ENCODE data around the gene ZDHHC6. TPM values are rescaled to one million over a fixed set of nuclear protein-coding genes. Genes with fewer than 3 reads are reported as not detected.

ZDHHC6 gene
- polyA plus RNA-seq, 3 donors: 34.0 to 39.2 (median 39.0) TPM

GRCh38 chr10:112404617-112405016, 42.1 kb downstream of the ZDHHC6 start:
- Mint-ChIP-seq H3K27me3 (ENCODE audit: low read depth in 3 of 3) (peaks cover 0 to 1% (median 0%) of the 10 kb centered on the region in 3 donors), H3K36me3 (peaks cover 78 to 92% of the 10 kb centered on the region in 2 donors), H3K9me3 (no peaks in the 10 kb centered on the region), H3K4me3 (no peak overlapping the region), H3K27ac (no peak overlapping the region), H3K4me1 (no peaks in the 10 kb centered on the region)
- intact Hi-C loops (cut with micrococcal nuclease): no loop called here
- peaks cover 74 to 99% of the 10 kb centered on the region in 2 donors for H3K36me3 ChIP-seq (replicated peaks in 1 of 2; ENCODE audit: control insufficient read depth in 1 of 2, insufficient read depth in 2 of 2, low read length in 2 of 2)
- H3K9me3 ChIP-seq (replicated peaks in 1 of 2; ENCODE audit: control insufficient read depth in 1 of 2, insufficient read depth in 1 of 2, low read length in 2 of 2): no peaks in the 10 kb centered on the region
- WGBS (ENCODE audit: insufficient coverage): no CpG with 5 or more reads among the region's 3 CpGs
- no peak overlapping the region for H3K4me2 ChIP-seq (replicated peaks; ENCODE audit: extremely low read depth, low read length, poor library complexity, severe bottlenecking)
- H3K4me3 ChIP-seq (replicated peaks in 1 of 3; ENCODE audit: low read depth in 2 of 3, low read length in 3 of 3): no peak overlapping the region
- DNase-seq: no peak
- no peak for TF ChIP-seq CTCF (IDR thresholded peaks at IDR 0.05)
- no peaks in the 10 kb centered on the region for H3K27me3 ChIP-seq (ENCODE audit: control insufficient read depth in 2 of 2, insufficient read depth in 2 of 2, low read length in 2 of 2)
- no peak overlapping the region for H3K27ac ChIP-seq (ENCODE audit: low read depth in 1 of 2, low read length in 2 of 2)
- H4K20me1 ChIP-seq (ENCODE audit: insufficient read depth, low read length): no peaks in the 10 kb centered on the region
- no peak overlapping the region for H3K9ac ChIP-seq (ENCODE audit: insufficient read depth, low read length, poor library complexity, severe bottlenecking)
- no peaks in the 10 kb centered on the region for H3K4me1 ChIP-seq (ENCODE audit: control insufficient read depth in 1 of 2, insufficient read depth in 2 of 2, low read length in 2 of 2)
- H2AFZ ChIP-seq (ENCODE audit: insufficient read depth, low read depth, low read length, poor library complexity, severe bottlenecking): no peak overlapping the region
- no peaks in the 10 kb centered on the region for H3K79me2 ChIP-seq (ENCODE audit: insufficient read depth, low read length)

- H4K20me1 ChIP-seq (ENCODE audit: insufficient read depth, low read length): no peaks in the 10 kb centered on the region
- Mint-ChIP-seq H3K27ac (no peak overlapping the region), H3K36me3 (peaks cover 73 to 86% of the 10 kb centered on the region in 2 donors), H3K4me1 (no peaks in the 10 kb centered on the region), H3K4me3 (no peak overlapping the region), H3K9me3 (no peaks in the 10 kb centered on the region), H3K27me3 (ENCODE audit: low read depth in 3 of 3) (peaks cover 0 to 1% (median 0%) of the 10 kb centered on the region in 3 donors)
- no peak overlapping the region for H3K4me2 ChIP-seq (replicated peaks; ENCODE audit: extremely low read depth, low read length, poor library complexity, severe bottlenecking)
- H3K36me3 ChIP-seq (replicated peaks in 1 of 2; ENCODE audit: control insufficient read depth in 1 of 2, insufficient read depth in 2 of 2, low read length in 2 of 2): peaks cover 74 to 96% of the 10 kb centered on the region in 2 donors
- no peak overlapping the region for H3K9ac ChIP-seq (ENCODE audit: insufficient read depth, low read length, poor library complexity, severe bottlenecking)
- no peak overlapping the region for H3K27ac ChIP-seq (ENCODE audit: low read depth in 1 of 2, low read length in 2 of 2)
- intact Hi-C loops (cut with micrococcal nuclease): no loop called here
- no peaks in the 10 kb centered on the region for H3K4me1 ChIP-seq (ENCODE audit: control insufficient read depth in 1 of 2, insufficient read depth in 2 of 2, low read length in 2 of 2)
- no peak for TF ChIP-seq CTCF (IDR thresholded peaks at IDR 0.05)
- no peak for DNase-seq
- no peak overlapping the region for H2AFZ ChIP-seq (ENCODE audit: insufficient read depth, low read depth, low read length, poor library complexity, severe bottlenecking)
- WGBS (ENCODE audit: insufficient coverage): no CpG with 5 or more reads among the region's 2 CpGs
- no peaks in the 10 kb centered on the region for H3K79me2 ChIP-seq (ENCODE audit: insufficient read depth, low read length)
- no peak overlapping the region for H3K4me3 ChIP-seq (replicated peaks in 1 of 3; ENCODE audit: low read depth in 2 of 3, low read length in 3 of 3)
- no peaks in the 10 kb centered on the region for H3K27me3 ChIP-seq (ENCODE audit: control insufficient read depth in 2 of 2, insufficient read depth in 2 of 2, low read length in 2 of 2)
- no peaks in the 10 kb centered on the region for H3K9me3 ChIP-seq (replicated peaks in 1 of 2; ENCODE audit: control insufficient read depth in 1 of 2, insufficient read depth in 1 of 2, low read length in 2 of 2)
These were observed 43.8 kb downstream of the ZDHHC6 start for GRCh38 chr10:112402917-112403316.

Data from CD14-positive monocyte (primary cell).